AG04450 (cell line): ENCODE results near the gene RGS17. TPM values are rescaled to one million over a fixed set of nuclear protein-coding genes. Genes with fewer than 3 reads are reported as not detected.
"Not testable (repeated sequence)": the region's sequence is repeated elsewhere in the genome, so short reads cannot be mapped to it uniquely, and the experiment has no call there.

Experiments used
- CTCF ChIA-PET: fragments of 300-600, 350-600 bp; formaldehyde crosslinking; extraction: SDS; loops from one replicate; lab custom pipeline; 2022; ENCODE audit warnings: antibody characterized with exemption, inconsistent platforms; lab: Charles Lee
- POLR2A ChIA-PET: fragments of 350-600 bp; formaldehyde crosslinking; extraction: SDS; loops from one replicate; lab custom pipeline; 2021; ENCODE audit warnings: antibody characterized with exemption, inconsistent platforms; lab: Yijun Ruan, JAX
- DNase-seq: peaks from one replicate; pipeline ENCODE4 v3.0.0-alpha.2; 2011; ENCODE audit warnings: low read depth, low spot score
- H3K27ac ChIP-seq: one replicate; pipeline ENCODE4 v1.5.1; 2012; ENCODE audit warnings: low read depth, low read length, control low read depth
- H3K27me3 ChIP-seq: one replicate; pipeline ENCODE4 v1.6.0; 2012; ENCODE audit warnings: low read length; ENCODE audit not compliant: control insufficient read depth, insufficient read depth
- H3K4me3 ChIP-seq: 2 replicates; pipeline ENCODE4 v1.5.1; 2011; ENCODE audit warnings: mild to moderate bottlenecking, low read depth, low read length, control low read depth
- H3K9me3 ChIP-seq: 2 replicates; pipeline ENCODE4 v1.5.1; 2012; ENCODE audit warnings: low read length; ENCODE audit not compliant: control insufficient read depth, insufficient read depth
- polyA plus RNA-seq: library from polyadenylated mRNA; depleted of rRNA; stranded (reverse); fragments of >200 nt; gene quantifications from 2 replicates; pipeline ENCODE4 v1.2.3, GENCODE V29; 2011
- TF ChIP-seq, protein P1 (sequence below): IDR thresholded peaks from 2 replicates; pipeline ENCODE4 v1.5.1; 2011; ENCODE audit warnings: low read depth, low read length, control low read depth, inconsistent platforms

RGS17 gene
- polyA plus RNA-seq, 1 experiment: 12.2 TPM

DNA sequence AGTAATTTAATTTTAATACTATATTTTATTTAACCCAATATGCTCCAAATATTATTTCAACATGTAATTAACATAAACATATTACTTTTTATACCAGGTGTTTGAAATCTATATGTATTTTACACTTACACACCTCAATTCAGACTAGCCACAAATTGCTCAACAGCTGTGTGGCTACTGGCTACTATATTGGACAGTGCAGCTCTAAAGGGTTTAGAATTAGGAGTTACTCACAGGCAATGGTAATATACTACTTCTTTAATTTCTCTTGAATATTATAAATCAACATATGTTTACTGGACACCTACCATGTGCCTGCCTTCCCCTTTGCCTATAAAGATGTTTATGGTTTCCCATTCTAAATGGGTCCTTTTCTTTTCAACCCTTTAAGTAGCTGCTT lies 130.8 kb downstream of the RGS17 start:
- no peak overlapping the region for H3K27ac ChIP-seq
- DNase-seq: no peak
- H3K27me3 ChIP-seq: no peaks in the 10 kb centered on the region
- H3K9me3 ChIP-seq: no peaks in the 10 kb centered on the region
- ChIA-PET CTCF (no interaction called here), POLR2A (no interaction called here)
- H3K4me3 ChIP-seq: peak overlapping the region; percentile 8; the same call in 1 of the 2 replicates
- TF ChIP-seq, protein P1, sequence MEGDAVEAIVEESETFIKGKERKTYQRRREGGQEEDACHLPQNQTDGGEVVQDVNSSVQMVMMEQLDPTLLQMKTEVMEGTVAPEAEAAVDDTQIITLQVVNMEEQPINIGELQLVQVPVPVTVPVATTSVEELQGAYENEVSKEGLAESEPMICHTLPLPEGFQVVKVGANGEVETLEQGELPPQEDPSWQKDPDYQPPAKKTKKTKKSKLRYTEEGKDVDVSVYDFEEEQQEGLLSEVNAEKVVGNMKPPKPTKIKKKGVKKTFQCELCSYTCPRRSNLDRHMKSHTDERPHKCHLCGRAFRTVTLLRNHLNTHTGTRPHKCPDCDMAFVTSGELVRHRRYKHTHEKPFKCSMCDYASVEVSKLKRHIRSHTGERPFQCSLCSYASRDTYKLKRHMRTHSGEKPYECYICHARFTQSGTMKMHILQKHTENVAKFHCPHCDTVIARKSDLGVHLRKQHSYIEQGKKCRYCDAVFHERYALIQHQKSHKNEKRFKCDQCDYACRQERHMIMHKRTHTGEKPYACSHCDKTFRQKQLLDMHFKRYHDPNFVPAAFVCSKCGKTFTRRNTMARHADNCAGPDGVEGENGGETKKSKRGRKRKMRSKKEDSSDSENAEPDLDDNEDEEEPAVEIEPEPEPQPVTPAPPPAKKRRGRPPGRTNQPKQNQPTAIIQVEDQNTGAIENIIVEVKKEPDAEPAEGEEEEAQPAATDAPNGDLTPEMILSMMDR: no peak

GRCh38 chr6:152999538-152999937 lies 131.5 kb downstream of the RGS17 start:
- H3K4me3 ChIP-seq, H3K9me3 ChIP-seq, POLR2A ChIA-PET, CTCF ChIA-PET, DNase-seq, H3K27me3 ChIP-seq, H3K27ac ChIP-seq: not testable (repeated sequence)

DNA sequence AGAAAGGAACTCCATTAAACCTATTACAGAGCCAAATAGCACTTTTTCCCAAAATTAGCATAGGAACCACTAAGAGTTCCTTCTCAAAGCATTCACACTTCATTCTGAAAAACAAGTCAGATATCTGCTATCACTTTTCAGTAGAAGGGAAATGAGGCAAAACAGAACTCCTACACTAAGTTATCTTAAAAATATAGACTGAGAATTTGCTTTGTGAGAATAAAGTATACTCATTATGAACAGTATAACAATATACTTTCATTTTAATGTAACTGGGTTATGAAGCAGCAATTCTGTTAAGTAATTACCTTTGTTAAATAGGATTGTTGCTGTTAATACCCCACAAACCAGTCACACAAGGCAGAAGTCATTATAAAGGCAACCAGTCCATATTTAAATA lies 137.2 kb downstream of the RGS17 start:
- Histone ChIP-seq H3K27me3 (no peaks in the 10 kb centered on the region), H3K4me3 (no peak overlapping the region), H3K9me3 (no peaks in the 10 kb centered on the region), H3K27ac (no peak overlapping the region)
- ChIA-PET CTCF (no interaction called here), POLR2A (no interaction called here)
- no peak for DNase-seq
- TF ChIP-seq, protein P1: no peak

DNA sequence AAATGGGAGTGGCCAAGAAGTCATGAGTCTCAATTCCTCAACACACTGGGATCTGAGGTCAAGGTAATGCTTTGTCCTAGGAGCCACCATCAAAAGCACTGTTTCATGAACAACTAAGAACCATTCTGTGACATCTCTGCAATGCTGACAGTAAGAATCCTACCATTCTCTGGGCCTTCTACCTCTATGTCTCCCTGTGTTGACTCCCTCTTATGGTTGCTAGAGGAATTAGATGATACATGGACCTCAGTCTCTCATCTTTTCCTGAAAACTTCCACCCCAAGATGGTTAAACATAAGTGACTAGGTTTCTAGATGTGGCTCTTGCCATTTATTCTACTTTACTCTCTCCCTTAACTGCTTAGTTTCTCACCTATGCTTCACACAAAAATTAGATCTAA lies 137.7 kb downstream of the RGS17 start:
- no peak for DNase-seq
- no peaks in the 10 kb centered on the region for H3K9me3 ChIP-seq
- TF ChIP-seq, protein P1: no peak
- no peaks in the 10 kb centered on the region for H3K27me3 ChIP-seq
- no peak overlapping the region for H3K27ac ChIP-seq
- CTCF ChIA-PET: no interaction called here
- H3K4me3 ChIP-seq: no peak overlapping the region
- POLR2A ChIA-PET: no interaction called here

DNA sequence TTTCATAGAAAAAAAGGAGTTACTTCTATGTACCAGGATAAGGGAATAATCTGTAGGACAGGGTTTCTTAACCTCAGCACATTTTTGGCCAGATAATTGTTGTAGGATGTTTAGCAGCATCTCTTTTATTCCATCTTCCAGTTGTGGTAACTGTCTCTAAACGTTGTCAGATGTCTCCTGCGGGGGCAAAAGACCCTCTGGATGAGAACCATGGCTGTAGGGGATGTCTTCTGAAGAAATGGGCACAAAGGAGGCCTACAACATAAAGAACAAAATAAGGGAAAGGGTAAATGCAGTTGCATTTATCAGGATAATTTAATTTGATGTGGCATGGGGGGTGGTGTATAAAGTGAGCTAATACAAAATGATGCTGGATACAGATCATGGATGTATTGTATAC lies 144.1 kb downstream of the RGS17 start:
- TF ChIP-seq, protein P1: no peak

DNA sequence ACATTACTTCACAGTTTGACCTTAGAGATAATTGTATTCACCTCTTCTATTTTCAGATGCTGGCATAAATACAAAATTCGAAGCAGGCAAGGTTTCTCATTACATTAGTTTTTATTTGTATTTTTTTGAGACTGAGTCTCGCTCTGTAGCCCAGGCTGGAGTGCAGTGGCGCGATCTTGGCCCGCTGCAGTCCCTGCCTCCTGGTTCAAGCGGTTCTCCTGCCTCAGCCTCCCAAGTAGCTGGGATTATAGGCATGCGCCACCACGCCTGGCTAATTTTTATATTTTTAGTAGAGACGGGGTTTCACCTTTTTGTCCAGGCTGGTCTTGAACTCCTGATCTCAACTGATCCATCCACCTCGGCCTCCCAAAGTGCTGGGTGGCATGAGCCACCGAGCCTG lies 145.8 kb downstream of the RGS17 start:
- DNase-seq, H3K4me3 ChIP-seq, H3K27me3 ChIP-seq, CTCF ChIA-PET, POLR2A ChIA-PET, H3K9me3 ChIP-seq, H3K27ac ChIP-seq: not testable (repeated sequence)

More for the DNA sequence above, 144.1 kb downstream of the RGS17 start:
- no peak overlapping the region for H3K27ac ChIP-seq
- DNase-seq: no peak
- H3K9me3 ChIP-seq: no peaks in the 10 kb centered on the region; the same call in 1 of the 2 replicates
- no peaks in the 10 kb centered on the region for H3K27me3 ChIP-seq
- H3K4me3 ChIP-seq: no peak overlapping the region
- CTCF ChIA-PET: no interaction called here
- POLR2A ChIA-PET: no interaction called here
